ENCODE measurements around the gene OSBPL2.

- TF ChIP-seq CTCF (IDR thresholded peaks at IDR 0.05): no peak
- TF ChIP-seq POLR2A (IDR thresholded peaks at IDR 0.05): no peak
These were observed 40.5 kb upstream of the OSBPL2 start for GRCh38 chr20:62197801-62198200.

Measured in esophagus squamous epithelium (tissue), 4 donors.